SU-DHL-6 (cell line): ENCODE measurements around the gene FAH.

Source experiments
- H2AFZ ChIP-seq: fragments of 200-600 bp; sonication (generic); 2 replicates; pipeline ENCODE4 v1.6.1; 2014; ENCODE audit warnings: low read depth, mild to moderate bottlenecking, moderate library complexity, mixed read lengths, antibody characterized with exemption, low read length; ENCODE audit not compliant: severe bottlenecking
- H3F3A ChIP-seq: fragments of 200-600 bp; shearing (Covaris generic); 2 replicates; pipeline ENCODE4 v1.6.0; 2016; ENCODE audit warnings: antibody characterized with exemption, mild to moderate bottlenecking; ENCODE audit not compliant: insufficient read depth
- H3K27ac ChIP-seq: fragments of 200-600 bp; sonication (generic); 2 replicates; pipeline ENCODE4 v1.5.1; 2016; ENCODE audit warnings: low read depth, mild to moderate bottlenecking, low read length, moderate library complexity, mixed read lengths
- H3K27me3 ChIP-seq: fragments of 200-600 bp; sonication (generic), shearing (Covaris generic); 2 replicates; pipeline ENCODE4 v1.6.0; 2014; ENCODE audit warnings: mild to moderate bottlenecking, low read length
- H3K36me3 ChIP-seq: fragments of 200-600 bp; sonication (generic); 2 replicates; pipeline ENCODE4 v1.6.1; 2014; ENCODE audit warnings: mild to moderate bottlenecking, low read length, mixed read lengths
- H3K4me2 ChIP-seq: fragments of 300-600, 200-600 bp; shearing (Covaris generic), sonication (generic); 2 replicates; pipeline ENCODE4 v1.6.0; 2014; ENCODE audit warnings: low read length, low read depth, mild to moderate bottlenecking; ENCODE audit not compliant: poor library complexity, severe bottlenecking
- H3K4me3 ChIP-seq: fragments of 200-600 bp; sonication (generic); 2 replicates; pipeline ENCODE4 v1.5.1; 2014; ENCODE audit warnings: antibody characterized with exemption, low read length, mild to moderate bottlenecking, mixed read lengths; ENCODE audit not compliant: insufficient read depth, poor library complexity, severe bottlenecking
- H3K79me2 ChIP-seq: fragments of 200-600 bp; sonication (generic); 2 replicates; pipeline ENCODE4 v1.6.1; 2014; ENCODE audit warnings: mild to moderate bottlenecking, low read length, moderate library complexity; ENCODE audit not compliant: insufficient read depth
- H3K9ac ChIP-seq: fragments of 200-600 bp; sonication (generic); 2 replicates; pipeline ENCODE4 v1.7.0; 2014; ENCODE audit warnings: mild to moderate bottlenecking, low read length
- H3K9me2 ChIP-seq: fragments of 200-600 bp; sonication (generic); replicated peaks from 2 replicates; pipeline ENCODE4 v1.6.1; 2014; ENCODE audit warnings: low read length; ENCODE audit not compliant: insufficient read depth
- H3K9me3 ChIP-seq: fragments of 200-600 bp; sonication (generic); 2 replicates; pipeline ENCODE4 v1.6.1; 2014; ENCODE audit warnings: low read length, mixed read lengths; ENCODE audit not compliant: insufficient read depth
- H4K20me1 ChIP-seq: fragments of 200-600 bp; sonication (generic); 2 replicates; pipeline ENCODE4 v1.6.1; 2014; ENCODE audit warnings: low read depth, mild to moderate bottlenecking, antibody characterized with exemption, low read length, moderate library complexity, mixed read lengths
- EZH2phosphoT487 ChIP-seq: fragments of 200-600 bp; sonication (generic), shearing (Covaris generic); conservative IDR thresholded peaks from 2 replicates; pipeline ENCODE4 v1.6.1; 2018; ENCODE audit warnings: mild to moderate bottlenecking, antibody characterized with exemption, low read length, moderate library complexity, mixed read lengths
- TF ChIP-seq, protein P1 (sequence below): fragments of 200-600 bp; sonication (generic); IDR thresholded peaks from one replicate; pipeline ENCODE4 v1.5.1; 2017; ENCODE audit warnings: antibody characterized with exemption, mild to moderate bottlenecking, low read length, moderate library complexity; ENCODE audit not compliant: insufficient read depth, poor library complexity, severe bottlenecking

Gene FAH

DNA sequence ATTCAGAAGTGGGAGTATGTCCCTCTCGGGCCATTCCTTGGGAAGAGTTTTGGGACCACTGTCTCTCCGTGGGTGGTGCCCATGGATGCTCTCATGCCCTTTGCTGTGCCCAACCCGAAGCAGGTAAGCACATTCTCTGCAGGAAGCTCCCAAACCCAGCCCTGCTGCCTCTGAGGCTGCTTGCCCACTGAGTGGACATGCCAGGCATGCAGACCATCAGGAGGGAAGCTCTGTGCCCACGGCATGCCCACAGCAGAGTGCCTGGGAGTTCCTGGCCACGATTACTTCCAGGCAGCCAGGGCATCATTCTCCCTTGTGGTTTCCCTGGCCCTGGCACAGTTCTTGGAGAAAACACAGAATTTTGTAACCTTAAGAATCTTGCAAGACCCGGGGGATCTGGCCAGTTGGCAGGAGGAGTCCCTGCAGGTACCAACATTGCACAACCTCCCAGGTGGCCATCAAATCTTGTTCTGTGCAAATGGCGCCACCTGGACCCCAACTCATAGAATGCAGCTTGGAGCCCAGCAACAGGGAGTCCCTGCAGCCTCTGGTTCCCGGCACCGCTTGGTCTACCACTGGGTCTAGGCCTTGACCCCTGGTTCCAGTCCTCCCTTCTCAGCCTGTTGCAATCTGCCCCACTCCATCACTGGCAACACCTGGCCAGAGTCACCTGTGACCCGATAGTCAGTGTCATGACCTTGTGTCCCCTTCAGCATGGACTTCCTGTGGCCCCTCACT, 20.4 kb downstream of the FAH start:
- no peak overlapping the region for H3K27ac ChIP-seq
- H3K9ac ChIP-seq = no peak overlapping the region
- H3F3A ChIP-seq = no peaks in the 10 kb centered on the region
- no peak overlapping the region for H3K4me3 ChIP-seq
- H3K9me3 ChIP-seq = no peaks in the 10 kb centered on the region
- H3K9me2 ChIP-seq = no peaks in the 10 kb centered on the region
- TF ChIP-seq EZH2phosphoT487 = no peak
- TF ChIP-seq, protein P1, sequence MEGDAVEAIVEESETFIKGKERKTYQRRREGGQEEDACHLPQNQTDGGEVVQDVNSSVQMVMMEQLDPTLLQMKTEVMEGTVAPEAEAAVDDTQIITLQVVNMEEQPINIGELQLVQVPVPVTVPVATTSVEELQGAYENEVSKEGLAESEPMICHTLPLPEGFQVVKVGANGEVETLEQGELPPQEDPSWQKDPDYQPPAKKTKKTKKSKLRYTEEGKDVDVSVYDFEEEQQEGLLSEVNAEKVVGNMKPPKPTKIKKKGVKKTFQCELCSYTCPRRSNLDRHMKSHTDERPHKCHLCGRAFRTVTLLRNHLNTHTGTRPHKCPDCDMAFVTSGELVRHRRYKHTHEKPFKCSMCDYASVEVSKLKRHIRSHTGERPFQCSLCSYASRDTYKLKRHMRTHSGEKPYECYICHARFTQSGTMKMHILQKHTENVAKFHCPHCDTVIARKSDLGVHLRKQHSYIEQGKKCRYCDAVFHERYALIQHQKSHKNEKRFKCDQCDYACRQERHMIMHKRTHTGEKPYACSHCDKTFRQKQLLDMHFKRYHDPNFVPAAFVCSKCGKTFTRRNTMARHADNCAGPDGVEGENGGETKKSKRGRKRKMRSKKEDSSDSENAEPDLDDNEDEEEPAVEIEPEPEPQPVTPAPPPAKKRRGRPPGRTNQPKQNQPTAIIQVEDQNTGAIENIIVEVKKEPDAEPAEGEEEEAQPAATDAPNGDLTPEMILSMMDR = peak; percentile 48
- H2AFZ ChIP-seq = no peak overlapping the region
- no peaks in the 10 kb centered on the region for H4K20me1 ChIP-seq
- no peak overlapping the region for H3K4me2 ChIP-seq
- no peaks in the 10 kb centered on the region for H3K36me3 ChIP-seq
- no peaks in the 10 kb centered on the region for H3K79me2 ChIP-seq
- no peaks in the 10 kb centered on the region for H3K27me3 ChIP-seq

DNA sequence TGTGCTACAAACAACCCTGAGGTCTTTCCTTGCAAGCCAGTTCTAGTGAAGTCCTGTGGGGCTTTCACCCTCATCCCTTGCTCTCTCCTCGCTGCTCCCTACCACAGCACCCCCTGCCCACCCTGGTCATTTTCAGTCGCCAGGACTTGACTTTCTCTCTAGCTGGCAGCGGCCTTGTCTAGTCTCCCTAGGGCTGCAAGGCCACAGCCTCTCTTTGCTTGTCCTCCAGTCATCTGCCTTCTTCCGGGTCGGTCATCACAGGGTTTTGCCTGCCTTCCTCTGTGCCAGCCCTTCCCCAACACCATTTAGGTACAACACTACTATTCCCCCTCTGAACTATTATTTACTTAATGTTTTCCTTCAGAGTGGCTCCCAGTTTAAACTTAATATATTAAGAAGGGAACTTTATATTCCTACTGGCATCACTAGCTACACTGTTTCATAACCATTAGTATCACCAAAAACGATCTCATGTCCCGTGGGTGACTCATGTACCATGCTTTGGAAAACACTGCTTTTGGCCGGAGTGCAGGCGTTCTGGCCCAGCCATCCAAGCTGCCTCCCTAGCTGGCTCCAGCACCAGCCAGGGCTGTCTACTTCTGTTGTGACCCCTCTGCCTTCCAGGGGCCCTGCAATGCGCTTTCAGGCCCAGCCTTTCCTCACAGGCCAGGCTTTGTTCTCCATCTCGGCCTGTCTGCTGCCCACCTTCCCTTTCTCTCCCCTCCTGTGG, 21.4 kb downstream of the FAH start:
- no peak overlapping the region for H3K9ac ChIP-seq
- no peaks in the 10 kb centered on the region for H3K9me3 ChIP-seq
- no peaks in the 10 kb centered on the region for H3F3A ChIP-seq
- no peaks in the 10 kb centered on the region for H3K36me3 ChIP-seq
- no peak overlapping the region for H3K4me2 ChIP-seq
- no peaks in the 10 kb centered on the region for H3K79me2 ChIP-seq
- no peak overlapping the region for H3K27ac ChIP-seq
- H4K20me1 ChIP-seq = no peaks in the 10 kb centered on the region
- no peak for TF ChIP-seq EZH2phosphoT487
- TF ChIP-seq, protein P1 = no peak
- H3K27me3 ChIP-seq = no peaks in the 10 kb centered on the region
- H3K4me3 ChIP-seq = no peak overlapping the region
- H2AFZ ChIP-seq = no peak overlapping the region
- H3K9me2 ChIP-seq = no peaks in the 10 kb centered on the region

DNA sequence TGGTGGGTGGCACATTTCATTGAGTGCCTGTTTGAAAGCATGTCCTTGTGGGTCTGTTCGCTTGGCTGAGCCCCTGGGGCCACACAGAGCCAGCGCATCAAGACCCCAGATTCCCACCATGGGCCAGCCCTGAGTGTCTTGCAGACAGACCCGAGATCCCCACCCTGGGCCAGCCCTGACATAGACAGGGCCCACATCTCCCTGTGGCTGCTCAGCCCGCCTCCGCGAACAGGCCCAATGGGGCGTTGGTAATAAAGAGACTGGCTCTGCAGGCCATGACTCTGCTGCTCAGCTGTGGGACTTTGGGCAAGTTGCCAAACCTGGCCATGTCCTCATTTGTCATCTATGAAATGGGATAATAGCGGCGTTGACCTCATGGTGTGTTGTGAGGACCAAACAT, 22.6 kb downstream of the FAH start:
- no peaks in the 10 kb centered on the region for H3K9me3 ChIP-seq
- TF ChIP-seq EZH2phosphoT487 = no peak
- TF ChIP-seq, protein P1 = no peak
- H3K9me2 ChIP-seq = no peaks in the 10 kb centered on the region

More for the DNA sequence above, 22.6 kb downstream of the FAH start:
- no peaks in the 10 kb centered on the region for H3K79me2 ChIP-seq
- no peaks in the 10 kb centered on the region for H4K20me1 ChIP-seq
- H3K4me2 ChIP-seq = no peak overlapping the region
- no peaks in the 10 kb centered on the region for H3K36me3 ChIP-seq
- no peak overlapping the region for H3K27ac ChIP-seq
- no peak overlapping the region for H3K4me3 ChIP-seq
- no peak overlapping the region for H2AFZ ChIP-seq
- H3F3A ChIP-seq = no peaks in the 10 kb centered on the region
- no peaks in the 10 kb centered on the region for H3K27me3 ChIP-seq
- no peak overlapping the region for H3K9ac ChIP-seq
